HFFc6 (cell line): Measurements from ENCODE around the gene SDC3. TPM values are rescaled to one million over a fixed set of nuclear protein-coding genes. Genes with fewer than 3 reads are reported as not detected.
A peak's percentile ranks its signal among the peaks of the same experiment; 100 is the strongest.

ENCODE experiments used
- DNase-seq: peaks from one replicate; pipeline ENCODE4 v3.0.0-alpha.2; 2018
- H3K27ac Mint-ChIP-seq: 2 replicates; pipeline ENCODE4 v1.8.0; 2020; ENCODE audit warnings: mild to moderate bottlenecking, mixed read lengths
- H3K27me3 Mint-ChIP-seq: 2 replicates; pipeline ENCODE4 v1.8.0; 2021; ENCODE audit warnings: mild to moderate bottlenecking, moderate library complexity, mixed read lengths; ENCODE audit not compliant: insufficient read depth
- H3K36me3 Mint-ChIP-seq: 2 replicates; pipeline ENCODE4 v1.8.0; 2021; ENCODE audit warnings: low read depth, mixed read lengths
- H3K4me1 Mint-ChIP-seq: 2 replicates; pipeline ENCODE4 v1.8.0; 2020; ENCODE audit warnings: low read depth, mixed read lengths
- H3K4me3 Mint-ChIP-seq: 2 replicates; pipeline ENCODE4 v1.8.0; 2020; ENCODE audit warnings: mild to moderate bottlenecking, moderate library complexity, mixed read lengths
- H3K9me3 Mint-ChIP-seq: 2 replicates; pipeline ENCODE4 v1.8.0; 2020; ENCODE audit warnings: mild to moderate bottlenecking, mixed read lengths
- CTCF ChIP-seq: fragments of 200-600 bp; sonication (generic); IDR thresholded peaks from 2 replicates; pipeline ENCODE4 v1.5.0; 2021; ENCODE audit warnings: antibody characterized with exemption, mild to moderate bottlenecking
- total RNA-seq, 6 experiments: library from RNA; stranded (reverse); fragmentation: NEBNext Ultra II Directional; extraction: Animal tissue kit (Norgen Biotek cat#: 25700); gene quantifications; 2 replicates in 1 of 6; 3 replicates in 5 of 6; pipeline ENCODE4 v1.2.3, GENCODE V29; 2021

The SDC3 gene
- total RNA-seq, 6 experiments from 2014 or later: 50.9 to 60.5 (median 56.7) TPM

- H3K9me3 Mint-ChIP-seq: no peaks in the 10 kb centered on the region
- H3K4me3 Mint-ChIP-seq: peak overlapping the region; percentile 92
- H3K4me1 Mint-ChIP-seq: peaks cover 39% of the 10 kb centered on the region
- DNase-seq: no peak
- TF ChIP-seq CTCF: no peak
- H3K36me3 Mint-ChIP-seq: no peaks in the 10 kb centered on the region
- H3K27me3 Mint-ChIP-seq: peaks cover 21% of the 10 kb centered on the region
- peak overlapping the region; percentile 97 for H3K27ac Mint-ChIP-seq
Observed at GRCh38 chr1:30823627-30823968, 85.0 kb downstream of the SDC3 start.

- Mint-ChIP-seq H3K36me3 (no peaks in the 10 kb centered on the region), H3K4me1 (peaks cover 39% of the 10 kb centered on the region), H3K9me3 (no peaks in the 10 kb centered on the region), H3K27ac (peak overlapping the region; percentile 97), H3K27me3 (peaks cover 21% of the 10 kb centered on the region), H3K4me3 (no peak overlapping the region)
- no peak for DNase-seq
- TF ChIP-seq CTCF: no peak
Observed at GRCh38 chr1:30822966-30823581, 85.5 kb downstream of the SDC3 start.

- Mint-ChIP-seq H3K9me3 (no peaks in the 10 kb centered on the region), H3K4me3 (no peak overlapping the region), H3K4me1 (peaks cover 39% of the 10 kb centered on the region), H3K27me3 (peaks cover 18% of the 10 kb centered on the region), H3K27ac (no peak overlapping the region; the same call in 1 of the 2 replicates), H3K36me3 (no peaks in the 10 kb centered on the region)
- TF ChIP-seq CTCF: no peak
- DNase-seq: no peak
Observed at GRCh38 chr1:30822006-30822405, 86.6 kb downstream of the SDC3 start.

GRCh38 chr1:30820299-30820698 lies 88.3 kb downstream of the SDC3 start:
- Mint-ChIP-seq H3K9me3 (no peaks in the 10 kb centered on the region), H3K4me1 (peaks cover 32% of the 10 kb centered on the region), H3K27ac (no peak overlapping the region), H3K4me3 (no peak overlapping the region), H3K36me3 (no peaks in the 10 kb centered on the region), H3K27me3 (peaks cover 17% of the 10 kb centered on the region)
- no peak for DNase-seq
- no peak for TF ChIP-seq CTCF

Other genes with a start within 250 kb of the SDC3 start
- under 1 TPM in 1 of 6 experiments, not detected in 5; 0.06 TPM for gene MATN1, start 185.2 kb downstream of the SDC3 start, total RNA-seq
- gene LAPTM5, start 151.0 kb downstream of the SDC3 start, total RNA-seq: under 1 TPM; 0.38 to 0.81 (median 0.63) TPM
- 10 to 100 TPM; 83.6 to 95.4 (median 90.8) TPM for gene PUM1, start 157.0 kb upstream of the SDC3 start, total RNA-seq